ENCODE measurements around the gene STAB2. TPM values are rescaled to one million over a fixed set of nuclear protein-coding genes. Genes with fewer than 3 reads are reported as not detected.

STAB2 gene
- polyA plus RNA-seq, 1 donor, result 6.6 TPM

GRCh38 chr12:103556890-103557627 lies 30.0 kb upstream of the STAB2 start:
- H3K27me3 ChIP-seq (ENCODE audit: control insufficient read depth, insufficient read depth, low read length), result no peaks in the 10 kb centered on the region
- no peaks in the 10 kb centered on the region for H3K9me3 ChIP-seq (ENCODE audit: control insufficient read depth, low read depth, low read length)
- no peak overlapping the region for H3K27ac ChIP-seq (ENCODE audit: low read length)
- H3K4me3 ChIP-seq (ENCODE audit: low read length), result no peak overlapping the region
- H3K4me1 ChIP-seq (ENCODE audit: control insufficient read depth, insufficient read depth, low read length), result peaks cover 4% of the 10 kb centered on the region
- no peak for DNase-seq
- WGBS (ENCODE audit: insufficient coverage, low lambda C conversion rate), result 43% methylated on average over 1 of the region's 3 CpGs
- H3K36me3 ChIP-seq (ENCODE audit: control insufficient read depth, insufficient read depth, low read length), result no peaks in the 10 kb centered on the region

DNA sequence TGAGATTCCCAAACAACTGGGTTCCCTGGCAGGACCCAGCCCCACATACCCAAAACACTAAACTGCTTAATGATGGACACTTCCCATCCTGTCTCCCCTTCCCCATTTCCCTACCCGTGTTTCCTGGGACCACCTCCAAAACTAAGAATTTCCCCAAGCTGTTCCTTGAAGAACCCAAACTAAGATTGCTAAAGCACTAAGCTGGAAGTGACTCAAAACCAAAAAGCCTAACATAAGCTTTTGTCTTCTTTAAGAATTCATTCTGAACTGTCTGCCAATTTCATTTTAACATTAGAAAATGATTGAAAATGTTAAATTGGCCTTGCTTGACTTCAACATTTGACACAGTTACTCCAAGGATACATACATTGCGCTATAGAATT lies 29.5 kb upstream of the STAB2 start:
- H3K36me3 ChIP-seq (ENCODE audit: control insufficient read depth, insufficient read depth, low read length), result no peaks in the 10 kb centered on the region
- WGBS (ENCODE audit: insufficient coverage, low lambda C conversion rate), result no CpG with 5 or more reads among the region's 2 CpGs

DNA sequence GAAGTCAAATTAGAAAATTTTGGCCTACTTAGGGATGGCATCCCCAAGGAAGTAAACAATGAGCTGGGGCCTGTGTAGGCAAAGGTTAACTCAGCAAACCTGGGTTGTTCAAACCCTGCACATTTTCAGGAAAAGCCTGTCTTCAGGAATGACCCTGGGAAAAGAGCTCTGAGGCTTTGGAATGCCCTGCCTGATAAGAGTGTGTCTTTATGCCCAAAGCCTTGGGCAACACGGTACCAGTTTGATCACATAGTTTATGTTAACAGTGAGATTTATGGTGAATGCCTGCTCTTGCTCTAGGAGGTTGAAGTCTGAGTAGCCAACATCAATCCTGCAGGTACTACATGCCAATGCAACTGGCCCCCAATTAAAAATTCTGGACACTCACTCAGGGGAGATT lies 28.2 kb upstream of the STAB2 start:
- no CpG with 5 or more reads among the region's 1 CpG for WGBS (ENCODE audit: insufficient coverage, low lambda C conversion rate)
- no peak overlapping the region for H3K27ac ChIP-seq (ENCODE audit: low read length)
- no peaks in the 10 kb centered on the region for H3K9me3 ChIP-seq (ENCODE audit: control insufficient read depth, low read depth, low read length)
- no peak for DNase-seq
- peaks cover 4% of the 10 kb centered on the region for H3K4me1 ChIP-seq (ENCODE audit: control insufficient read depth, insufficient read depth, low read length)
- H3K36me3 ChIP-seq (ENCODE audit: control insufficient read depth, insufficient read depth, low read length), result no peaks in the 10 kb centered on the region
- no peaks in the 10 kb centered on the region for H3K27me3 ChIP-seq (ENCODE audit: control insufficient read depth, insufficient read depth, low read length)
- no peak overlapping the region for H3K4me3 ChIP-seq (ENCODE audit: low read length)

More for the DNA sequence above, 29.5 kb upstream of the STAB2 start:
- H3K4me3 ChIP-seq (ENCODE audit: low read length), result no peak overlapping the region
- H3K27me3 ChIP-seq (ENCODE audit: control insufficient read depth, insufficient read depth, low read length), result no peaks in the 10 kb centered on the region
- H3K27ac ChIP-seq (ENCODE audit: low read length), result no peak overlapping the region
- DNase-seq, result no peak
- no peaks in the 10 kb centered on the region for H3K9me3 ChIP-seq (ENCODE audit: control insufficient read depth, low read depth, low read length)
- peaks cover 4% of the 10 kb centered on the region for H3K4me1 ChIP-seq (ENCODE audit: control insufficient read depth, insufficient read depth, low read length)

DNA sequence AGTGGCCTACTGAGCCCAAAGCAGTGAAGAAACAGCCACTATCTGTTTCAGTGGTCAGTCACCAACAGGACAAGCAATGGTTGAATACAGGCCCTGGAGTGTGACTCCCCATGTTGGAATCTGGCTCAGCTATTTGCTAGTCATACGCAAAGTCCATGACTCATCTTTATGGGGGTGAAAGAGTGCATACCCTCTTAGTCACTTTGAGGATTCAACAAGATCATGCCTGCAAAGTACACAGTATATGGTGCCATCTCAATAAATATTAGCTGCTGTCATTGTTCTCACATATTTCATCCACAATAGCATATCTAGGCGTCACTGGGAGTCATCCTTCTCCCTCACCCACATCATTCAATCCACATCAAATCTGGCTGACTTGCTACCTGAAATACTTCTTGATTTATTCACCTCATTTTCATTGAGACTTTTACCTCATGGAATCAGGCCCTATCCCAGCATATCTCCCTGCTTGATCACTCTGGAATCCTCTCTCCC lies 26.4 kb upstream of the STAB2 start:
- Histone ChIP-seq H3K4me1 (ENCODE audit: control insufficient read depth, insufficient read depth, low read length) (peaks cover 4% of the 10 kb centered on the region), H3K4me3 (ENCODE audit: low read length) (no peak overlapping the region), H3K27ac (ENCODE audit: low read length) (peak overlapping the region; percentile 38), H3K27me3 (ENCODE audit: control insufficient read depth, insufficient read depth, low read length) (no peaks in the 10 kb centered on the region), H3K36me3 (ENCODE audit: control insufficient read depth, insufficient read depth, low read length) (no peaks in the 10 kb centered on the region), H3K9me3 (ENCODE audit: control insufficient read depth, low read depth, low read length) (peaks cover 4% of the 10 kb centered on the region)
- no CpG with 5 or more reads among the region's 2 CpGs for WGBS (ENCODE audit: insufficient coverage, low lambda C conversion rate)
- peak; percentile 29 for DNase-seq

GRCh38 chr12:103561174-103561573 lies 25.9 kb upstream of the STAB2 start:
- no CpG with 5 or more reads among the region's 5 CpGs for whole genome bisulfite sequencing (ENCODE audit: insufficient coverage, low lambda C conversion rate)
- Histone ChIP-seq H3K4me1 (ENCODE audit: control insufficient read depth, insufficient read depth, low read length) (peaks cover 4% of the 10 kb centered on the region), H3K9me3 (ENCODE audit: control insufficient read depth, low read depth, low read length) (peaks cover 6% of the 10 kb centered on the region), H3K36me3 (ENCODE audit: control insufficient read depth, insufficient read depth, low read length) (no peaks in the 10 kb centered on the region), H3K27me3 (ENCODE audit: control insufficient read depth, insufficient read depth, low read length) (no peaks in the 10 kb centered on the region), H3K27ac (ENCODE audit: low read length) (peak overlapping the region; percentile 35), H3K4me3 (ENCODE audit: low read length) (no peak overlapping the region)
- no peak for DNase-seq

- Histone ChIP-seq H3K4me3 (ENCODE audit: low read length) (no peak overlapping the region), H3K9me3 (ENCODE audit: control insufficient read depth, low read depth, low read length) (peaks cover 8% of the 10 kb centered on the region), H3K27me3 (ENCODE audit: control insufficient read depth, insufficient read depth, low read length) (no peaks in the 10 kb centered on the region), H3K4me1 (ENCODE audit: control insufficient read depth, insufficient read depth, low read length) (no peaks in the 10 kb centered on the region), H3K36me3 (ENCODE audit: control insufficient read depth, insufficient read depth, low read length) (no peaks in the 10 kb centered on the region), H3K27ac (ENCODE audit: low read length) (no peak overlapping the region)
- no peak for DNase-seq
- 78% methylated on average over 1 of the region's 1 CpG for WGBS (ENCODE audit: insufficient coverage, low lambda C conversion rate)
Observed at GRCh38 chr12:103566398-103566797, 20.7 kb upstream of the STAB2 start.

- no peak for DNase-seq
- H3K27ac ChIP-seq (ENCODE audit: low read length), result no peak overlapping the region
- no peaks in the 10 kb centered on the region for H3K36me3 ChIP-seq (ENCODE audit: control insufficient read depth, insufficient read depth, low read length)
- H3K27me3 ChIP-seq (ENCODE audit: control insufficient read depth, insufficient read depth, low read length), result no peaks in the 10 kb centered on the region
- H3K9me3 ChIP-seq (ENCODE audit: control insufficient read depth, low read depth, low read length), result peaks cover 8% of the 10 kb centered on the region
- 100% methylated on average over 1 of the region's 1 CpG for WGBS (ENCODE audit: insufficient coverage, low lambda C conversion rate)
- H3K4me3 ChIP-seq (ENCODE audit: low read length), result no peak overlapping the region
- peaks cover 4% of the 10 kb centered on the region for H3K4me1 ChIP-seq (ENCODE audit: control insufficient read depth, insufficient read depth, low read length)
Observed at GRCh38 chr12:103569278-103569677, 17.8 kb upstream of the STAB2 start.

- no peaks in the 10 kb centered on the region for H3K36me3 ChIP-seq (ENCODE audit: control insufficient read depth, insufficient read depth, low read length)
- no CpG with 5 or more reads among the region's 18 CpGs for WGBS (ENCODE audit: insufficient coverage, low lambda C conversion rate)
- H3K27ac ChIP-seq (ENCODE audit: low read length), result peak overlapping the region; percentile 44
Observed at GRCh38 chr12:103571286-103571685, 15.8 kb upstream of the STAB2 start.

DNA sequence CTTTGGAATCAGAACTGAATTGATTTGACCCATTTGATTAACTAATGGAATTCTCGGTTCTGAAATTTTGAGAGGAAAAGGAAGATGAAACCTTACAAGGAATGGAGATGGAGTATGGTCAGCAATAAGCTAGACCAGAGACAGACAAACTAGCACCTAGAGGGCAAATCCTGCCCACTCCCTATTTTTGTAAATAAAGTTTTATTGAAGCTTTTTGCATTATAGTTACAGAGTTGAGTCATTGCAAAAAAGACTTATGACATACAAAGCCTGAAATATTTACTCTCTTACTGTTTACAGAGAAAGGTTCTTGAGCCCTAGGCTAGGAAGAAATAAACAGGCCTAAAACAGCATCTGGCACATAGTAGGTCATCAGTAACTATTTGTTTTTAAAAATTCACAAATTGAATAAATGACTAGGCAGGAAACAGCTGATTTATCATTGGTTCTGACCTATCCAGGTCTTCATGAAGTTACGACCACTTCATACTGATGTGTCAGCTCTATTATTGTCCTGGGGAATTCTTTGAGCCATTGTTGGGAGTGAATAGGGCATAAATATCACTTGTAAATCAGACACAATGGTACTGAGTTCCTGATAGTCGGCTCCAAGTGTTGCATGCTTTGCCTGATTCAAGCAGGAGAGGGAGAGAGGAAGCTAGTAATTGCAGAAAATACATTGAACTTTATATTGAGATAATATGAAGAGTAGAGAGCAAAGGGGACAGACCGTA lies 14.6 kb upstream of the STAB2 start:
- DNase-seq, result no peak
- H3K27me3 ChIP-seq (ENCODE audit: control insufficient read depth, insufficient read depth, low read length), result no peaks in the 10 kb centered on the region
- no peak overlapping the region for H3K27ac ChIP-seq (ENCODE audit: low read length)
- H3K4me3 ChIP-seq (ENCODE audit: low read length), result no peak overlapping the region
- H3K36me3 ChIP-seq (ENCODE audit: control insufficient read depth, insufficient read depth, low read length), result no peaks in the 10 kb centered on the region
- 80% methylated on average over 3 of the region's 4 CpGs for WGBS (ENCODE audit: insufficient coverage, low lambda C conversion rate)
- no peaks in the 10 kb centered on the region for H3K9me3 ChIP-seq (ENCODE audit: control insufficient read depth, low read depth, low read length)
- H3K4me1 ChIP-seq (ENCODE audit: control insufficient read depth, insufficient read depth, low read length), result peaks cover 8% of the 10 kb centered on the region

More at GRCh38 chr12:103571286-103571685, 15.8 kb upstream of the STAB2 start:
- Histone ChIP-seq H3K4me1 (ENCODE audit: control insufficient read depth, insufficient read depth, low read length) (peaks cover 8% of the 10 kb centered on the region), H3K4me3 (ENCODE audit: low read length) (peak overlapping the region; percentile 5), H3K27me3 (ENCODE audit: control insufficient read depth, insufficient read depth, low read length) (no peaks in the 10 kb centered on the region), H3K9me3 (ENCODE audit: control insufficient read depth, low read depth, low read length) (peaks cover under 1% of the 10 kb centered on the region)
- DNase-seq, result peak; percentile 84 to 90

DNA sequence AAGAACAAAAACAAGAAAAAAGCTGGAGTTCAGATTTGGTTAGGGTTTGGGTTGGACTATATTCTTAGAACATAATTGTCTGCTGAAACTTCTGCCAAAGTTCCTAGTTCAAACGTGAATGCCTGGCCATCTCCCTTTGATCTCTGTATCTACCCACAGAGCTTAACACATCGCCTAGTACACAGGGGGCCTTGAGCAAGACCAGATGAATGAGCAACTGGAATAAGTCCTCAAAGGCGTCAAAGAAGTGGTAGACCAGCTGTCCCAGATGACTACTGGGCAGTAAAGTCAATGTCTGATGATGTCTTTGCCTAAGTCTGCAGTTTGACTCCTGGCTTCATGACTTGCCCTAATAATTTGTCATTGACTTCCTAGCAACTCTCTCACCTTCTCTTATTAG lies 13.9 kb upstream of the STAB2 start:
- 100% methylated on average over 1 of the region's 3 CpGs for WGBS (ENCODE audit: insufficient coverage, low lambda C conversion rate)
- no peaks in the 10 kb centered on the region for H3K36me3 ChIP-seq (ENCODE audit: control insufficient read depth, insufficient read depth, low read length)
- no peak for DNase-seq
- no peak overlapping the region for H3K4me3 ChIP-seq (ENCODE audit: low read length)
- no peaks in the 10 kb centered on the region for H3K27me3 ChIP-seq (ENCODE audit: control insufficient read depth, insufficient read depth, low read length)
- H3K27ac ChIP-seq (ENCODE audit: low read length), result no peak overlapping the region
- no peaks in the 10 kb centered on the region for H3K9me3 ChIP-seq (ENCODE audit: control insufficient read depth, low read depth, low read length)
- peaks cover 8% of the 10 kb centered on the region for H3K4me1 ChIP-seq (ENCODE audit: control insufficient read depth, insufficient read depth, low read length)

Data from large intestine (tissue), 3 donors.